ENCODE data around the gene HOXB3. TPM values are rescaled to one million over a fixed set of nuclear protein-coding genes. Genes with fewer than 3 reads are reported as not detected.

Gene HOXB3
- total and polyA plus RNA-seq, 2 donors (not counting 1 experiment from before 2014, with no cell fraction given): 15.7 to 28.6 TPM

GRCh38 chr17:48558057-48558830, 31.8 kb downstream of the HOXB3 start:
- H3K79me2 ChIP-seq (ENCODE audit: control insufficient read depth, insufficient read depth, low read length): peaks cover 99% of the 10 kb centered on the region
- no peaks in the 10 kb centered on the region for H3K27me3 ChIP-seq (ENCODE audit: control insufficient read depth, insufficient read depth, low read length)
- H2AFZ ChIP-seq (ENCODE audit: low read length): no peak overlapping the region
- no peak for TF ChIP-seq CTCF (conservative IDR thresholded peaks at IDR 0.05 in 1 of 2, IDR thresholded peaks at IDR 0.05 in 1 of 2; ENCODE audit: low read depth in 1 of 2, low read length in 2 of 2)
- TF ChIP-seq EZH2 (IDR thresholded peaks at IDR 0.05; ENCODE audit: low read length, missing control alignments): no peak
- peak overlapping the region; percentile 76 for H3K27ac ChIP-seq (ENCODE audit: insufficient read depth, low read length)
- no peaks in the 10 kb centered on the region for H4K20me1 ChIP-seq (ENCODE audit: control insufficient read depth, extremely low read depth, insufficient read depth, low read length)
- peak overlapping the region; percentile 46 for H3K9ac ChIP-seq (ENCODE audit: insufficient read depth, low read length)
- H3K4me2 ChIP-seq (ENCODE audit: extremely low read depth, insufficient read depth, low read length): peak overlapping the region; percentile 100
- peaks cover 55% of the 10 kb centered on the region for H3K4me1 ChIP-seq (ENCODE audit: control insufficient read depth, extremely low read depth, insufficient read depth, low read length)
- DNase-seq (ENCODE audit: low read depth in 2 of 2): peak; percentile 28 to 32
- H3K9me3 ChIP-seq (ENCODE audit: control insufficient read depth, insufficient read depth, low read depth, low read length): no peaks in the 10 kb centered on the region
- peak overlapping the region; percentile 67 to 82 (median 75) for H3K4me3 ChIP-seq (replicated peaks in 1 of 4; ENCODE audit: control extremely low read depth in 1 of 4, insufficient read depth in 1 of 4, low read depth in 3 of 4, low read length in 4 of 4)
- peaks cover 15% of the 10 kb centered on the region for H3K36me3 ChIP-seq (ENCODE audit: control insufficient read depth, insufficient read depth, low read length)

- Histone ChIP-seq H3K79me2 (ENCODE audit: control insufficient read depth, insufficient read depth, low read length) (peaks cover 99% of the 10 kb centered on the region), H3K36me3 (ENCODE audit: control insufficient read depth, insufficient read depth, low read length) (peaks cover 19% of the 10 kb centered on the region), H4K20me1 (ENCODE audit: control insufficient read depth, extremely low read depth, insufficient read depth, low read length) (no peaks in the 10 kb centered on the region), H3K27me3 (ENCODE audit: control insufficient read depth, insufficient read depth, low read length) (no peaks in the 10 kb centered on the region), H3K9me3 (ENCODE audit: control insufficient read depth, insufficient read depth, low read depth, low read length) (no peaks in the 10 kb centered on the region), H3K4me2 (ENCODE audit: extremely low read depth, insufficient read depth, low read length) (peak overlapping the region; percentile 100), H3K4me3 (replicated peaks in 1 of 4; ENCODE audit: control extremely low read depth in 1 of 4, insufficient read depth in 1 of 4, low read depth in 3 of 4, low read length in 4 of 4) (peak overlapping the region; percentile 67 to 82 (median 75)), H3K27ac (ENCODE audit: insufficient read depth, low read length) (peak overlapping the region; percentile 76), H3K4me1 (ENCODE audit: control insufficient read depth, extremely low read depth, insufficient read depth, low read length) (peaks cover 59% of the 10 kb centered on the region), H2AFZ (ENCODE audit: low read length) (no peak overlapping the region), H3K9ac (ENCODE audit: insufficient read depth, low read length) (peak overlapping the region; percentile 42)
- peak; percentile 61 to 89 for DNase-seq (ENCODE audit: low read depth in 2 of 2)
- TF ChIP-seq CTCF (conservative IDR thresholded peaks at IDR 0.05 in 1 of 2, IDR thresholded peaks at IDR 0.05 in 1 of 2; ENCODE audit: low read depth in 1 of 2, low read length in 2 of 2) (no peak), EZH2 (IDR thresholded peaks at IDR 0.05; ENCODE audit: low read length, missing control alignments) (no peak)
These were observed 33.3 kb downstream of the HOXB3 start for GRCh38 chr17:48556576-48557401.

- H3K9me3 ChIP-seq (ENCODE audit: control insufficient read depth, insufficient read depth, low read depth, low read length): no peaks in the 10 kb centered on the region
- peak in 1 of 2 donors; percentile 31 for DNase-seq (ENCODE audit: low read depth in 2 of 2)
- peak overlapping the region; percentile 100 for H3K4me2 ChIP-seq (ENCODE audit: extremely low read depth, insufficient read depth, low read length)
- TF ChIP-seq CTCF (conservative IDR thresholded peaks at IDR 0.05 in 1 of 2, IDR thresholded peaks at IDR 0.05 in 1 of 2; ENCODE audit: low read depth in 1 of 2, low read length in 2 of 2) (no peak), EZH2 (IDR thresholded peaks at IDR 0.05; ENCODE audit: low read length, missing control alignments) (no peak)
- H3K36me3 ChIP-seq (ENCODE audit: control insufficient read depth, insufficient read depth, low read length): peaks cover 18% of the 10 kb centered on the region
- no peaks in the 10 kb centered on the region for H3K27me3 ChIP-seq (ENCODE audit: control insufficient read depth, insufficient read depth, low read length)
- peak overlapping the region; percentile 76 for H3K27ac ChIP-seq (ENCODE audit: insufficient read depth, low read length)
- H3K4me1 ChIP-seq (ENCODE audit: control insufficient read depth, extremely low read depth, insufficient read depth, low read length): peaks cover 57% of the 10 kb centered on the region
- no peak overlapping the region for H3K9ac ChIP-seq (ENCODE audit: insufficient read depth, low read length)
- peaks cover 99% of the 10 kb centered on the region for H3K79me2 ChIP-seq (ENCODE audit: control insufficient read depth, insufficient read depth, low read length)
- H4K20me1 ChIP-seq (ENCODE audit: control insufficient read depth, extremely low read depth, insufficient read depth, low read length): no peaks in the 10 kb centered on the region
- peak overlapping the region; percentile 67 to 82 (median 75) for H3K4me3 ChIP-seq (replicated peaks in 1 of 4; ENCODE audit: control extremely low read depth in 1 of 4, insufficient read depth in 1 of 4, low read depth in 3 of 4, low read length in 4 of 4)
- H2AFZ ChIP-seq (ENCODE audit: low read length): no peak overlapping the region
These were observed 33.8 kb downstream of the HOXB3 start for GRCh38 chr17:48556229-48556575.

Measured in fibroblast of lung (primary cell).